NCI-H128 (cell line): ENCODE measurements around the gene LYRM9.
"Not testable (repeated sequence)": the region's sequence is repeated elsewhere in the genome, so short reads cannot be mapped to it uniquely, and the experiment has no call there.

ENCODE experiments used
- DNase-seq: peaks from one replicate; lab custom pipeline; 2025; ENCODE audit not compliant: unreplicated experiment; lab: John Stamatoyannopoulos, UW

LYRM9 gene

GRCh38 chr17:27878776-27879562, 14.2 kb downstream of the LYRM9 start:
- DNase-seq = no peak

- no peak for DNase-seq
These were observed 19.4 kb downstream of the LYRM9 start for GRCh38 chr17:27873746-27874145.

GRCh38 chr17:27873211-27873610, 20.0 kb downstream of the LYRM9 start:
- no peak for DNase-seq

GRCh38 chr17:27872776-27873175, 20.4 kb downstream of the LYRM9 start:
- no peak for DNase-seq

DNA sequence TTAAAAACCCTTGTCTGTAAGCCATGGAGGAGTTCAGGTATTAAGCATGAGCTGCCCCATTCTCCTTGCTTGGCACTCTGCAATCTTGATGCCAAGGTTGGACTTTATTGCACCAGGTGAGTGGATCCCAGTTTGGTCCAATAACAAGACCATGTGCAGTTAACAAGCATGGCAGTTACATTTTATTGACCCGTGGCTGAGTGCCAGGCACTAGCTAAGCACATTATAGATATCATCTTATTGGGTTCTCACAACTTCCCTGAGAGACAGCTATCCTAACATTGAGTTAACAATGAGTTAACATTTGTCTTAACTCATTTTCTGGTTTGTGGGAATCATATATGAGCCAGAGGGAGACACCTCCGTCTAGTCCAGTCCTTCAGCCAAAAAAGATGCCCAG, 21.8 kb downstream of the LYRM9 start:
- DNase-seq = no peak

DNA sequence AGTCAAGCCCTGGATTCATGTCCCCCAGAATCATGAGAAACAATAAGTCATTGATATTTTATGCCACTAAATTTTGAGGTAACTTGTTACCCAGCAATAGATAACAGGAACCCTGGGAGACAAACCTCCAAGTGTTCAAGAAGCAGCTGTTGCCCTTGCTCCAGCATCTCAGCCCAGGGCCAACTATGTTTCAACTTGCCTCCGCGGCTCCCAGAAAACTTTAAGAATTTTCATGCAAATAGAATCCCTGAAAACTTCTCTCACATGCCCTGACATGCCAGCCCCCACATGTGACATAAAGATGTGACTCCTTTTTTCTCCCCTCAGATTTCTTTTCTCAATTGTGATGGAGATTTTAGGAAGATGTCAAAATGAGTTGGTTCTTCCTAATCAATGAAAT, 22.8 kb downstream of the LYRM9 start:
- no peak for DNase-seq

- DNase-seq = no peak
These were observed 24.6 kb downstream of the LYRM9 start for GRCh38 chr17:27868565-27868964.

DNA sequence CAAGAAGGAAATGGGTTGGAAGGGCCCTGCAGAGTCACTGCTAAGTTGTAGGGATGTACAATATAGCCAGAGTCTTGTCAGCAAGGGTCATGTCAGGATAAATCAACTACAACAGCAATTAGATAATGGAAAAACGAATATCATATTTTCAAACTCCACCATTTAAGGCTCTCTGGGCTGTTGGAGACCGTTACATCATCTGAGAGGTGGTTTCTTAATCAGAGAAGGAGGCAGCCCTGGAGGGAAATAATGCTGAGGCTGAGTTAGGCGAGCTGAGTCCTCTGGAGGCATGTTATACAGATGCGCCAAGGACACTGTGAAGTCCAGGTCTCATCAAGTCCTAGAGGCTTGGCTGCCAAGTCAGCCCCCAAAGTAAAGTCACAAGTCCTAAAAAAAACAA, 30.3 kb downstream of the LYRM9 start:
- DNase-seq = no peak

DNA sequence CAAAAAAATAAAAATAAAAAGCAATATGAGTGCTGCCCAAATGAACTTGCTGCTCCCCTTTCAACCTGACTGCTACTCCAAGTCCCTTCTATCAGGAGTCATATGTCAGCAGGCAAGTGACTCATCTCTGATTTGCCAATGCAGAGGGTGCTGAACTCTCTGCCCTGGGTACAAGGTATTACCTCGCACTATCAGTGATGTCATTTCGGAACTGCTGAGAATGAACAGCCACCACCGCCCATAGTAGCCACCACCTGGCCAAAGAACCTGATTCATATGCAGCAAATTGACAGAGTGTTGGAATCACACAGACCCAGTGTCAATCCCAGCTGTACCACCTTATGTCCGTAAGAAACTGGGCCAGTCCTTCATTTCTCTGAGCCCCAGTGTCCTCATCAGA, 31.2 kb downstream of the LYRM9 start:
- DNase-seq = no peak

- no peak for DNase-seq
These were observed 32.0 kb downstream of the LYRM9 start for GRCh38 chr17:27860971-27861664.

DNA sequence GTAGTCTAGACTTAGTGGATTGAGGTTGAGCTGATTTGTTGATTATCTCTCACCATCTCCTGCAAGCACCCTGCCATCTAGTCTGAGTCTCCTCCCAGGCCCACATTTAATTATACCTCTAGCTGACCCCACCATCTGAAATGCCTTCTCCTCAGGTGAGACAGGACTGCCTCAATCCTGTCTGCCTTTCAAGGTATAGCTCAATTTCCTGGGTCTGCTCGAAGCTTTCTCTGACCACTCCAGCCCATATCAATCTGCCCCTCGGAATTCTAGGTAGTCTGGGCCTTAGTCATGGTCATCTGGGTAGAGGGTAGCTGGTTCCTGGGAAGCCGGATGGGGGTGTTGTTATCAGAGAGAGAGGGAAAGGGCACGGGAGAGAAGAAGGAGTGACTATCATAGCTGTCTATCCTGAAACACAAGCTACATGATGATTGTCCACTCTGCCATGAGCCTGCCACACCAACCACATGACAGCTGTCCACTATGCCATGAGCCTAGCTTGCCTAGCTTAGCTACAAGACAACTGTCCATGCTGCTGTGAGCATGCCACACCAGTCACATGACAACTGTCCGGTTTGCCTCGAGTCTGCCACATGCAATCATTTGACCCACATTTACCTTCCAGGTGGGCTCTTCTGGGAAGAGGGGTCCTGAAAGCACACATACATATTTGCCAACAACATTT, 34.4 kb downstream of the LYRM9 start:
- DNase-seq = no peak

GRCh38 chr17:27856676-27857432, 36.3 kb downstream of the LYRM9 start:
- no peak for DNase-seq

- DNase-seq = no peak
These were observed 37.7 kb downstream of the LYRM9 start for GRCh38 chr17:27855454-27855853.

GRCh38 chr17:27854163-27854562, 39.0 kb downstream of the LYRM9 start:
- DNase-seq = no peak

DNA sequence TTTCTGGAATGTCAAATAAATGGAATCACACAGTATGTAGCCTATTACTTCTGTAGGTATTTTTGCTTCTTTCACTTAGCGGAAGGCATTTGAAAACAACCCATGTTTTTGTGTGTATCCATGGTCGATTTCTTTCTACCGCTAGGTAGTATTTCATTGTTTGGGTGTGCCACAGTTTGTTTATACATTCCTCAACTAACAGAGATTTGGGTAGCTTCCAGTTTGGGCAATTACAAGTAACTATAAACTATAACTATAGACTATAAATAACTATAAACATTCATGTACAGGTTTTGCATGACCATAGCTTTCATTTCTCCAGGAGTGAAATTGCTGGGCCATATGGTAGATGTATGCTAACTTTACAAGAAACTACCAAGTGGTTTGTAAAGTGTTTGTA, 40.1 kb downstream of the LYRM9 start:
- DNase-seq = no peak

GRCh38 chr17:27849474-27850185, 43.5 kb downstream of the LYRM9 start:
- DNase-seq = no peak

DNA sequence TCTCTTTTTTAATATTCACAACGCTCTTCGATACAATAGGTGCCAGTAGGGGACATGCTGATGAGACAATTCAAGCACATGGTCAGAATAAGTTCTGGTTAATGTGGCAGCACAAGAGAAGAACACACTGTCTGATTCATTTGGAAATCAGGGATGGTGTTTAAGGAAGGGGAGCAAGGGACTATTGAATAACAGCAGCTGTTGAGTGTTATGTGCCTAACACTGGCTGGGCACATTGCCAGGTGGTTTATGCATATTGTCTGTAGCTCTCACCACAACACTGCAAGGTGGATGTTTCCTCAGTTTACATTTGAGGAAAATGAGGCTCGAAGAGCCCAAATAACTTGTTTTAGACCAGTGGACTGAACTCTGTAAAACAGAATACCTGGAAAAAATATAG, 44.2 kb downstream of the LYRM9 start:
- peak; percentile 8 for DNase-seq

DNA sequence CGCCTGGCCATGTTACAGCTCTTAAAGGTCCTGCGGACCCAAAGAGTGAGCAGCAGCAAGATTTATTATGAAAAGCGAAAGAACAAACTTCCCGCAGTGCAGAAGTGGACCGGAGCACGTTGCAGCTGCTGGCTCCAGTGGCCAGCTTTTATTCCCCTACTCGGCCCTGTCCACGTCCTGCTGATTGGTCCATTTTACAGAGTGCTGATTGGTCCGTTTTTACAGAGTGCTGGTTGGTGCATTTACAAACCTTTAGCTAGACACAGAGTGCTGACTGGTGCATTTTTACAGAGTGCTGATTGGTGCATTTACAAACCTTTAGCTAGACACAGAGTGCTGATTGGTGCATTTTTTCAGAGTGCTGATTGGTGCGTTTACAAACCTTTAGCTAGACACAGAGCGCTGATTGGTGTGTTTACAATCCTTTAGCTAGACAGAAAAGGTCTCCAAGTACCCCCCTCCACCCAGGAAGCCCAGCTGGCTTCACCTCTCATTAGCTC, 46.3 kb downstream of the LYRM9 start:
- not testable (repeated sequence) for DNase-seq

GRCh38 chr17:27846042-27846655, 47.0 kb downstream of the LYRM9 start:
- no peak for DNase-seq
